Upper lobe of left lung (tissue), 4 donors: ENCODE data around the gene SPOCK3.

Experiments
- EP300 ChIP-seq, 4 donors: sonication (generic); formaldehyde crosslinking; IDR thresholded peaks; one replicate each; pipeline ENCODE4 v1.5.1; 2017; ENCODE audit warnings: antibody characterized with exemption in 4 of 4, control low read depth in 2 of 4
- POLR2A ChIP-seq, 4 donors: fragments of 450-650 bp; IDR thresholded peaks; one replicate each; pipeline ENCODE4 v1.5.1; 2016 to 2017; ENCODE audit warnings: antibody characterized with exemption in 4 of 4, mild to moderate bottlenecking in 2 of 4
- POLR2AphosphoS5 ChIP-seq, 2 donors: sonication (generic); formaldehyde crosslinking; IDR thresholded peaks; one replicate each; pipeline ENCODE4 v1.5.1; 2017; ENCODE audit warnings: antibody characterized with exemption in 2 of 2
- TF ChIP-seq, protein P1 (sequence below), 6 experiments: fragments of 450-650 bp in 4 of 6; fragments of 200-600 bp in 2 of 6; sonication (generic) in 2 of 6; IDR thresholded peaks; one replicate each; pipeline ENCODE4 v1.5.1; 2016 to 2019; ENCODE audit warnings: antibody characterized with exemption in 6 of 6

DNA sequence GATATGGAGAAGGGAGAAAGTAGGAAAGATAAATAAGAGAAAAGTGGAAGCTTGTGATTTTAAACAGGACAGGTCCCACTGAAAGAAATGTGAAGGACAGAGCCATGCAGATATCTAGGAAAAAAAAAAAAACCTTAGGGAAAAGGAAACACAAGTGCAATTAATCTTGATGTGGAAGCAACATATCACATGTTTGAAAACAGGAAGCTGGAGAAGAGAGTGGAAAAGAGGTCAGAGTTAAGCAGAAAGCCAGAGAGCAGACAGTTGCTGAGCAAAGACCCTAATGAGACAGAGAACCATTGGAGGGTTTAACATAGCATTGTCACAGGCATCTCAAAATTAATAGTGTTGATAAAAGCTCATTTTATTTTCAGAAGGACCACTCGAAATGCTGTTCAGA is 89.7 kb downstream of the SPOCK3 start:
- TF ChIP-seq, protein P1, sequence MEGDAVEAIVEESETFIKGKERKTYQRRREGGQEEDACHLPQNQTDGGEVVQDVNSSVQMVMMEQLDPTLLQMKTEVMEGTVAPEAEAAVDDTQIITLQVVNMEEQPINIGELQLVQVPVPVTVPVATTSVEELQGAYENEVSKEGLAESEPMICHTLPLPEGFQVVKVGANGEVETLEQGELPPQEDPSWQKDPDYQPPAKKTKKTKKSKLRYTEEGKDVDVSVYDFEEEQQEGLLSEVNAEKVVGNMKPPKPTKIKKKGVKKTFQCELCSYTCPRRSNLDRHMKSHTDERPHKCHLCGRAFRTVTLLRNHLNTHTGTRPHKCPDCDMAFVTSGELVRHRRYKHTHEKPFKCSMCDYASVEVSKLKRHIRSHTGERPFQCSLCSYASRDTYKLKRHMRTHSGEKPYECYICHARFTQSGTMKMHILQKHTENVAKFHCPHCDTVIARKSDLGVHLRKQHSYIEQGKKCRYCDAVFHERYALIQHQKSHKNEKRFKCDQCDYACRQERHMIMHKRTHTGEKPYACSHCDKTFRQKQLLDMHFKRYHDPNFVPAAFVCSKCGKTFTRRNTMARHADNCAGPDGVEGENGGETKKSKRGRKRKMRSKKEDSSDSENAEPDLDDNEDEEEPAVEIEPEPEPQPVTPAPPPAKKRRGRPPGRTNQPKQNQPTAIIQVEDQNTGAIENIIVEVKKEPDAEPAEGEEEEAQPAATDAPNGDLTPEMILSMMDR (IDR thresholded peaks at IDR 0.05): no peak
- no peak for TF ChIP-seq POLR2A (IDR thresholded peaks at IDR 0.05)
- TF ChIP-seq POLR2AphosphoS5 (IDR thresholded peaks at IDR 0.05): no peak
- TF ChIP-seq EP300 (IDR thresholded peaks at IDR 0.05): no peak
